ENCODE results near the gene RASGRF2.

RASGRF2 gene

GRCh38 chr5:81132381-81132780 is 172.2 kb downstream of the RASGRF2 start:
- DNase-seq (ENCODE audit: low read depth in 1 of 2, low spot score in 1 of 2), result no peak
- TF ChIP-seq GABPA (IDR thresholded peaks at IDR 0.05; ENCODE audit: low read depth) (no peak), POLR2AphosphoS5 (IDR thresholded peaks at IDR 0.05; ENCODE audit: low read depth) (no peak), REST (IDR thresholded peaks at IDR 0.05; ENCODE audit: insufficient replicate concordance, low read depth) (no peak), CTCF (IDR thresholded peaks at IDR 0.05; ENCODE audit: insufficient read depth, low read length) (no peak), SPI1 (IDR thresholded peaks at IDR 0.05; ENCODE audit: borderline replicate concordance, low read depth) (no peak)
- Histone ChIP-seq H3K27ac (replicated peaks) (no peak overlapping the region), H3K4me3 (replicated peaks; ENCODE audit: insufficient read depth, low read length) (no peak overlapping the region), H3K27me3 (ENCODE audit: insufficient read depth, poor library complexity, severe bottlenecking) (no peaks in the 10 kb centered on the region)

GRCh38 chr5:81134066-81134465 is 173.9 kb downstream of the RASGRF2 start:
- Histone ChIP-seq H3K27me3 (ENCODE audit: insufficient read depth, poor library complexity, severe bottlenecking) (no peaks in the 10 kb centered on the region), H3K27ac (replicated peaks) (no peak overlapping the region), H3K4me3 (replicated peaks; ENCODE audit: insufficient read depth, low read length) (no peak overlapping the region)
- no peak for DNase-seq (ENCODE audit: low read depth in 1 of 2, low spot score in 1 of 2)
- TF ChIP-seq CTCF (IDR thresholded peaks at IDR 0.05; ENCODE audit: insufficient read depth, low read length) (no peak), SPI1 (IDR thresholded peaks at IDR 0.05; ENCODE audit: borderline replicate concordance, low read depth) (no peak)

- DNase-seq (ENCODE audit: low read depth in 1 of 2, low spot score in 1 of 2), result no peak
- TF ChIP-seq GABPA (IDR thresholded peaks at IDR 0.05; ENCODE audit: low read depth), result no peak
- TF ChIP-seq SPI1 (IDR thresholded peaks at IDR 0.05; ENCODE audit: borderline replicate concordance, low read depth), result no peak
- TF ChIP-seq REST (IDR thresholded peaks at IDR 0.05; ENCODE audit: insufficient replicate concordance, low read depth), result no peak
- no peak for TF ChIP-seq POLR2AphosphoS5 (IDR thresholded peaks at IDR 0.05; ENCODE audit: low read depth)
- no peak for TF ChIP-seq CTCF (IDR thresholded peaks at IDR 0.05; ENCODE audit: insufficient read depth, low read length)
- Histone ChIP-seq H3K4me3 (replicated peaks; ENCODE audit: insufficient read depth, low read length) (no peak overlapping the region), H3K27me3 (ENCODE audit: insufficient read depth, poor library complexity, severe bottlenecking) (no peaks in the 10 kb centered on the region), H3K27ac (replicated peaks) (no peak overlapping the region)
Measured at GRCh38 chr5:81134566-81134965, 174.4 kb downstream of the RASGRF2 start.

- TF ChIP-seq SPI1 (IDR thresholded peaks at IDR 0.05; ENCODE audit: borderline replicate concordance, low read depth) (no peak), GABPA (IDR thresholded peaks at IDR 0.05; ENCODE audit: low read depth) (no peak), REST (IDR thresholded peaks at IDR 0.05; ENCODE audit: insufficient replicate concordance, low read depth) (no peak), POLR2AphosphoS5 (IDR thresholded peaks at IDR 0.05; ENCODE audit: low read depth) (no peak), CTCF (IDR thresholded peaks at IDR 0.05; ENCODE audit: insufficient read depth, low read length) (no peak)
- no peaks in the 10 kb centered on the region for H3K27me3 ChIP-seq (ENCODE audit: insufficient read depth, poor library complexity, severe bottlenecking)
- H3K4me3 ChIP-seq (replicated peaks; ENCODE audit: insufficient read depth, low read length), result no peak overlapping the region
- DNase-seq (ENCODE audit: low read depth in 1 of 2, low spot score in 1 of 2), result no peak
- H3K27ac ChIP-seq (replicated peaks), result no peak overlapping the region
Measured at GRCh38 chr5:81136557-81136956, 176.4 kb downstream of the RASGRF2 start.
